GM18511 (cell line): ENCODE results near the gene RAD52.

ENCODE experiments used
- ATAC-seq: cut with Tn5 transposase; IDR thresholded peaks from one replicate; pipeline ENCODE4 v1.9.1; 2021; ENCODE audit warnings: mild to moderate bottlenecking, moderate library complexity; ENCODE audit not compliant: unreplicated experiment

RAD52 gene

GRCh38 chr12:949453-950191 lies at the start of gene RAD52:
TSS of gene RAD52 (minus strand) at chr12:949694. CDS start at chr12:933058, 16,636 bp downstream.
- peak; percentile 87 for ATAC-seq

DNA sequence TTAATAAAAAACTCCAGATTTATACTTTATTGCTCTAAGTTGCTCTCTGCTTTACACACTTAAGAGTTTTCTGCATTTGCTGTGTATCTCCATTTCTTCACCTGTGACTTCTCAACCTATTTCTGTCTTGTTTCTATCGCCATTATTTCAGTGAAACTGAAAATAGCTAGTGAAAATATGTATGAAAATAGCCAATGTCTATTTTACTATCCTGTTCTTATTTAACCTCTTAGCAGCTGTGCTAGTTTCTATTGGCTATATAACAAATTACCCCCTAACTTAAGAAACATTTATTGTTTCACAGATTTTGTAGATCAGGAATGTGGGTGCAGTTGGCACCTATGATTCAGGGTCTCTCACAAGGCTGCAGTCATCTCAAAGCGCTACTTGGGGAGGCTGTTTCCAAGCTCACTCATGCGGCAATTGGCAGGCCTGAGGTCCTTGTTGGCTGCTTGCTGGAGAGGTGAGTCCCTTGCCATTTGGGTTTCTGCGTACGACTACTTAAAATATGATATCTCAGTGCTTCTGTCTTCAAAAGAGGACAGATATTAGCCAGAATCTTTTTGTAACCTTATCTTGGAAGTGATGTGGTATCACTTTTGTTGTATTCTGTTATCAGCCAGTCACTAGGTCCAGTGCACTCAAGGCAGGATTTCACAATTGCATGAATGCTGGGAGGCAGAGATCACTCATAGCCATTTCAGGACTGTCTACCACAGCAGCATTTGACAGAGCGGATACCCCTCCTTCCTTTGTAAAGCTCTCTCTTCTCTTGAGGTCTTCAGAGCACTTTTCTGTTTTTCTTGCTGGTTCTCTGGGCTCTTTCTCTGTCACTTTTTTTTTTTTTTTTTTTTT lies 48.8 kb upstream of the RAD52 start:
- no peak for ATAC-seq

GRCh38 chr12:997505-997904 lies 48.0 kb upstream of the RAD52 start:
- no peak for ATAC-seq

DNA sequence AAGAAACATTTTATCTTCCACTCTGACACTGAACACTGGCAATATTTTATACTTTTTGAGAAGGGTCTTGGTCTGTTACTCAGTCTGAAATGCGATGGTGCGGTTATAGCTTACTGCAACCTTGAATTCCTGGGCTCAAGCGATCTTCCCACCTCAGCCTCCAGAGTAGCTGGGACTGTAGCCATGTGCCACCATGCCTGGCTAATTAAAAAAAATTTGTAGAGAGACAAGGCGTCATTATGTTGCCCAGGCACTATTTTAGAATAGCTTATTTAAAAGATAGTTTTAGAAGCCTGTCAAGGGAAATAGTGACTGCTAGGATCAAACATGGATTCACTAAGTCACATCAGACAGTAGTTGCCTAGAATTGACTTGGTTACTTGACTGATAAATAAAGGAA lies 47.4 kb upstream of the RAD52 start:
- no peak for ATAC-seq

DNA sequence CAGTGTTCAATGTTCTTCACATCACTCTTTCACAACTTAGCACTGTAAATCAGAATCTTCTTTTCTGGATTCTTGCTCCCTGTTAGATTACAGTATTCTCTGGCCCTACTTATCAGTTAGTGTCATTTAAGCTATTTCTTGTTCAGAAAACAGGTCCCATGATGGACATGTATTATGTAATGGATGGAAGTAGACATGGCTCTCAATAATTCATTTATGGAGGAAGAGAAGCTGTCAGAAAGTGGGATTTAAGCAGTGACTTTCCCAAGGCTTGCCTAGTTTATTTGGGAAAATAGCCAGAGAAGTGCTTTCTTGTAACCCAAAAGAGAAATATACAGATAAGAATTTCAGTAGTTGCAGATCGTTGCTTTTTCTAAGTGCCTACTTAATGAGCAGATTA lies 43.2 kb upstream of the RAD52 start:
- ATAC-seq, result no peak

DNA sequence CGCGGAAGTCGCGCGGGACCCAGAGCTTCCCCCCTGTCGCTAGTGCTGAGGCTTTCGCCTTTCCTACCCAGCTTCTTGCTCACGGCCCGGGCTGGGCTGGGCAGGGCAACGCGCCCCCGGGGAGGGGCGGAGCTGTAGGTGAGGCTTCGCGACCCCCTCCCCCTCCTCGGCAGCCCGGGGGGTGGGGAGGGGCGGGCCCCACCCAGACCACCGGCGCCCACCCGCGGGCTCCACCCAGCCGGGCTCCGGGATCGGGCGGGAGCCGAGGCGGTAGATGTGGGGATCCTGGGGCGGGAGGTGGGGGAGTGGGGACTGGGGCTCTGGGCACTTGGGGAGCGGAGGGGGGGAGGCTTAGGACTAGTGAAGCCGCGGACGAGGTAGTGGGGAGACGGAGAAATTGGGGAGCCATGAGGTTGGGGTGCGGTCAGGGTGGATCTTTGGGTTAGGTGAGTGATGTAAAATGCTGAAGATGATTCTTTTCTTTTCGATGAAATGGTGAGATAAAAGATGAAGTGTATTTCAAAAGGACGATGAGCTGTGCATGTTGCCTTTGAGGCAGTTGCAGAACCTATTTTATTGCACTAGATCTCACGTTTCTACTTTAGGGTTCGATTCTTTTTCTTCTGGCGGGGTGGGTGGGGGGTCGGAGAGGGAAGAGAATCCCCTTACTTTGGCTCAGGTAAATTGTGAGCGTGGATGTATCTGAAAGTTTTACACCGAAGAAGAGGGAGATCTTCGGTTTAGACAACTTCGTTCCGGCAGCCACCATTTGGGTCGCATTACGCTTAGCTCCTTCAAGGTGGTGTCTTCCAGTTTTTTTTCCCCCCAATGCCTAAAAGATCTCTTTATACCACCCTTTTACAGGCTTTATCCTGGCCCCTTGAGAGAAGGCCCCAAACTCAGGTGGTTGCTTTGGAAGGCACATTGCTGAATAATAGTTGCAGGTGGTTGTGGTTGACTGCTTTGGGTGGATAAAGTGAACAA lies 42.1 kb upstream of the RAD52 start:
- peak; percentile 35 for ATAC-seq

DNA sequence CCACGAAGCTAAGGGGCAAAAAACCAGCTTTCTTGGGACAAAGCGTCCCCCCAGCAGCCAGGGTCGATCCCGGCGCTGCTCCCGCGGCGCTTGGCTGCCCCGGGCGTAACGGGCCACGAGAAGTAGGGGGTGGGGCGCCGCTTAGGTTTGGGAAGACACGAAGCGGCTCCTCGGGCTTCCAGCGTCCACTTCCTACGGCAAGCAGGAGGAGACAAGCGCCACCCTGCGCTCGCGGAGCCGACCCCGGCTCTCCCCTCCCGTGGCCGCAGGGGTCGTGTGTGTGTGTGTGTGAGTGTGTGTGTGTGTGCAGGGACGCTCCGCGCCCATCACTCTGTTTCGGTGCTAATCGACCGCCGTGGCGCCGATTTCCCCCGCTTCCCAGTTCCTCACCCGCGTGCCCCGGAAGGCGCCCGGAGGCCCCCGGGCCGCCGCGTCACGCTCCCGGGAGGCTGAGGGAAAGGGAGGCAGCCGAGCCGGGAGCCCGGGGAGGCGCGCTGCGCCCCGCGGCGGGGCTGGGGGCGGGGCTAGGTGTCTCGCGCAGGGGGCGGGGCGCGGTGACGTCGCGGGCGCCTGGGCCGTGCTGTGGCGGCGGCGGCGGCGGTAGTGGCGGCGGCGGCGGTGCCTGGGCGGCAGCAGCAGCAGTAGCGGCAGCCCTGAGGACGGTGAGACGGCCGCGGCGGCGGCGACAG lies 41.3 kb upstream of the RAD52 start, which contains the start of gene ERC1:
Gene ERC1 (plus strand): TSS at position 563 of the 689 bp plus-strand sequence. CDS start 36,681 bp downstream, outside the sequence.
- ATAC-seq, result peak; percentile 90

DNA sequence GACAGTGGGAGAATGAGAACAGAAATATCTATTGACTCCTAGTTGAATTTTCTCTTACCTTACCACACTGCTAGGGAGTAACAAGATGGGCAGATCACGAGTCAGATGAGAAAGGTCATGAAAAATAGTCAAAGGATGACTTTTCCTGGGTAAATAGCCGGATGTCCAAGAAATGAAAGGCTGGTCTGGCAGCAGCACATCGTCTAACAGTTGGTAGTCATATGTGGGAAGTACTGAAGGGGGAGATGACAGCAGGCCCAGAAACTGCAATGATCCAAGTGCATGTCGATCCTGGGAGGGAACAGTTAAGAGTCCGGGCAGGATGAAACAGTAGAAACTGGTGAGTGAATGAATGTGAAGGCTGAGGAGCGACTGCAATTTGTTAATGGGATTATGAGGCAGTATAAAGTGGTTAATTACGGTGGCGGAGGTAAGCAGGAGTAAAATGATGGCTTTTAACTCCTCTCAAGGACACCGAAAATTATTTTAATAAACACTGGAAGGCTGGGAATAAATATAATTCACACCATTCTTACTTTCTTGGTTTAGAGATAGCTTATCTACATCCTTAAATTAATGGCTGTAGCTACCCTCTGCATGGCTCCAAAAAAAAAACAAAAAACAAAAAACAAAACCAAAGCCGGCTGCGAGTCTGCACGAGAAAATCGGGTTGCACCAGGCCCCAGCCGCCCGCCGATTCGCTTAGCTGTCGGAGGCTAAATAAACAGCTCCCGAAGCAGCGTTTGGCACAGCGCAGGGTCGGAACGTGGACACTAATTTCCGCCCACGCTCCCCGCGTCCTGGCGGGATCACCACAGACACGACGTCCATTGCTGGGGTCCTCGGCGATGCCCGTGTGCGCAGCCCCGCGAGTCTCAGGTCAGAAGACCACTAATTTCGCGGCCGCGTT lies 40.5 kb upstream of the RAD52 start:
- ATAC-seq, result peak; percentile 14

DNA sequence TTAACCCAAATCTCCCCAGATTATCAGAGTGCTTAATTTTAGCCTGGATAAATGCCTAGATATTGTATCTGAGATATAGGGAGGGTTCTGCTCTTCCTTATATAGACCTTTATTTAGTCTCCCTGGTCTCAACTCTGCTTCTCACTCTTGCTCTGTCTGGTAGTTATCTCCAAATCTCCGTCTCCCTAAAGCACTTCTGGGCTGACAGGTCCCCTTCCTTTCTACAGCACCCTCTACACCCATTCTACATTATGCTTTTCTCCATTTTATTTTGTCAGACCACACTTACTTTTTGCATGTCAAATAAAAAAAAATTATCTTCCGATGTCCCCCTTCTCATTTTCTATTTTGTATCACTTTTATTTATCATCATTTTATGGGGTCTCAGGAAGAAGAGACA lies 39.6 kb upstream of the RAD52 start:
- no peak for ATAC-seq

DNA sequence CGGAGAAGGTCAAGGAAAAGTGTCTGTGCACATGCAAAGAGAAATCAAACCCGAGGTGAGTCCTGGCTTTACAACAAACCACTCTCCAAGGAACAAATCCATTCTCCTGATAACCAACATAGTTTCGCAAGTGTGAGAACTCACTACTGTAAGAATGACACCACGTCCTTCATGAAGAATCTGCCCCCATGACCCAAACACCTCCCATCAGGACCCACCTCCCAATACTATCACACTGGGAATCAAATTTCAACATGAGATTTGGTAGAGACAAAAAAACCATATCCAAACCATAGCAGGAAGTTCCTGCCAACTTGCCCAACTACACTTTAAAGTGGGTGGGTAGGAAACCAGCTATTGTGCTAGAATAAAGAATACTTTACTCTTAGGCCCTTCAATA lies 39.2 kb upstream of the RAD52 start:
- no peak for ATAC-seq

DNA sequence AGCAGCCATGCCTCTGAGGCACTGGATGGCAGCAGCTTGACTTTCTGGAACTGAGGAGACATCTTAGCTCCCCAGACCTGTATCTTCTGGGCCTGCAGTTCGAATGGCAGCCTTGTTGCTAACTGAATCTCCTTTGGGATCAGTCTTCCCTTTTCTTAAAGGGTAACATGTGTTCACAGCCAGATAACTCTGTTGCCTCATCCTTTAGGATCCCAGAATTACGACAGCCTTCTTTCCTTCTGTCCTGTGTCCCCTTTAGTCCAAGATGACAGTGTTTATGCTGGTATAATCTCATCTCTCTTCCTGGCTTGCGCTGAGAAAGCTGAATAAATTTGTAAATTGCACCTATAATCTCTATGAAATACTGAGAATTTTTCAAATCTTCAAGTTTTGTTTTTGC lies 32.5 kb upstream of the RAD52 start:
- ATAC-seq, result no peak

DNA sequence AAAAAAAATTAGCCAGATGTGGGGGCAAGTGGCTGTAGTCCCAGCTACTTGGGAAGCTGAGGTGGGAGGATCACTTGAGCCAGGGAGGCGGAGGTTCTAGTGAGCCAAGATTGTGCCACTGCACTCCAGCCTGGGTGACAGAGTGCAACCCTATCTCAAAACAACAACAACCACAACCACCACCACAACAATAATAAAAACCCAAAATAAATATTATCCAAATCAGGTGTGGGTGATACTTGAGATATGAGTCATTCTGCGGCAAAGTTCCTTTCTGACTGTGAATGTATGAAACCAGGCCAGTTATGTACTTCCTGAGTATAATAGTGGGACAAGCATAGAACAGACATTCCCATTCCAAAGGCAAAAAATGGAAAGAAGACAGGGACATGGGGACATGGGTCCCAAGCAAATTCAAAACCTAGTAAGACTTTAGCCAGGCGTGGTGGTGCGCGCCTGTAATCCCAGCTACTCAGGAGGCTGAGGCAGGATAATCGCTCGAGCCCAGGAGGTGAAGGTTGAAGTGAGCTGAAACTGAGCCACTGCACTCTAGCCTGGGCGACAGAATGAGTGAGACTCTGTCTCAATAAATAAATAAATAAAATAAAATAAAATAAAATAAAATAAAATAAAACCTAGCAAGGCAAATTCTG lies 31.8 kb upstream of the RAD52 start:
- ATAC-seq, result peak; percentile 55

- no peak for ATAC-seq
Measured at GRCh38 chr12:979349-979748, 29.9 kb upstream of the RAD52 start.

GRCh38 chr12:977156-977555 lies 27.7 kb upstream of the RAD52 start:
- ATAC-seq, result no peak

DNA sequence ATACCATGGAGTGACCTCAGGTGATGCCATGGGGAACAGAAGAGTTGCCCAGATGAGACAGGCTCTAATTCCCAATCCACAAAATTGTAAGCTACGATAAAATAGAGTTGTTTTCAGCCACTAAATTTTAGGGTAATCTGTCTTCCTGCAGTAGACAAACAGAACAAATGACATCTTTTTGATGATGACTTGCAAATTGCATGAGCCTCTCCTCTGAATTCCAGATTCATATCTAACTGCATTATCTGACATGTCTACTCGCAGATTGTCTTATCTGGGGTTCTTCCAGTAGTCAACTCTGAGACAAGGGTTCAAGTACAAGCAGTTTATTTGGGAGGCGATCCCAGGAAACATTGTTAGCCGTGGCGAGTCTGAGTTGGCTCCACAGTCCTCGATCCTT lies 27.1 kb upstream of the RAD52 start:
- ATAC-seq, result no peak

GRCh38 chr12:974271-974862 lies 24.9 kb upstream of the RAD52 start:
- ATAC-seq, result no peak

DNA sequence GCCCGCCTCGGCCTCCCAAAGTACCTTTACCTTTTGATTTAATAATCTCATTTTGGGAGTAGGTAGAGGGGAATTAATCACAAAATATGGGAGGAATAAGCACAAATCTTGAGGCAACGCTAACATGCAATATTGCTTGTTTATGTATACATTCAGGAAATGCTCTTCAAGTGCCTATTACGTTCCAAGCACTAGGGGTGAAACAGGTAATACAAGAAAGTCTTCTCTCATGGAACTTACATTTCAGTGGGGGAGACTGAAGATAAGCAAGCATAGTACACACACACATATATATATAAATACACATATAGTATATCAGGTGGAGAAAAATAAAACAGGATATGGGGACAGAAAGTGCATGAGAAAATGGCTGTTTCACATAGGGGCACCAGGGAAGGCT lies 22.5 kb upstream of the RAD52 start:
- no peak for ATAC-seq

- no peak for ATAC-seq
Measured at GRCh38 chr12:969821-970220, 20.3 kb upstream of the RAD52 start.
